Lower lobe of right lung (tissue), 2 donors: ENCODE results near the gene ODAD4. TPM values are rescaled to one million over a fixed set of nuclear protein-coding genes. Genes with fewer than 3 reads are reported as not detected.

Source experiments
- ATAC-seq, 2 donors: fragments of 200-7000 bp; cut with Tn5 transposase; one replicate each; pipeline ENCODE4 v1.9.1; 2020 to 2022; ENCODE audit warnings: mild to moderate bottlenecking in 2 of 2, moderate library complexity in 2 of 2
- DNase-seq: peaks from one replicate; pipeline ENCODE4 v3.0.0-alpha.2; 2020
- H3K27ac ChIP-seq: fragments of 200-600 bp; one replicate; pipeline ENCODE4 v1.8.0; 2022
- H3K27me3 ChIP-seq: fragments of 200-600 bp; one replicate; pipeline ENCODE4 v1.8.0; 2022; ENCODE audit warnings: low read depth
- H3K36me3 ChIP-seq: fragments of 200-600 bp; one replicate; pipeline ENCODE4 v1.8.0; 2022; ENCODE audit warnings: mild to moderate bottlenecking
- H3K4me1 ChIP-seq: fragments of 200-600 bp; one replicate; pipeline ENCODE4 v1.8.0; 2022
- H3K4me3 ChIP-seq: fragments of 200-600 bp; one replicate; pipeline ENCODE4 v1.8.0; 2022; ENCODE audit warnings: mild to moderate bottlenecking
- H3K9me3 ChIP-seq: fragments of 200-600 bp; one replicate; pipeline ENCODE4 v1.8.0; 2022
- CTCF ChIP-seq: fragments of 200-600 bp; IDR thresholded peaks from one replicate; pipeline ENCODE4 v1.8.0; 2022; ENCODE audit warnings: antibody characterized with exemption, mild to moderate bottlenecking
- intact Hi-C: fragments of 100-400 bp; cut with DNase I; formaldehyde crosslinking; loops from one replicate; pipeline ENCODE4 v1.11.0; 2022
- total RNA-seq: library from RNA; stranded (reverse); fragmentation: NEBNext Ultra II Directional; extraction: Animal tissue kit (Norgen Biotek cat#: 25700); gene quantifications from one replicate; pipeline ENCODE4 v1.2.1, GENCODE V29; 2021
- donor health status: DM: no; HTN: yes; CAD: no; lungs with severe emphysema.

Gene ODAD4
- total RNA-seq, 1 donor from 2014 or later = 5.4 TPM

GRCh38 chr17:41957869-41958439 is 27.5 kb downstream of the ODAD4 start:
- no peak for TF ChIP-seq CTCF
- Histone ChIP-seq H3K27me3 (no peaks in the 10 kb centered on the region), H3K36me3 (no peaks in the 10 kb centered on the region), H3K4me3 (no peak overlapping the region), H3K9me3 (no peaks in the 10 kb centered on the region), H3K4me1 (peaks cover 4% of the 10 kb centered on the region), H3K27ac (no peak overlapping the region)
- ATAC-seq (no peak), DNase-seq (no peak)
- intact Hi-C loops = no loop called here

- TF ChIP-seq CTCF = no peak
- Histone ChIP-seq H3K9me3 (no peaks in the 10 kb centered on the region), H3K4me3 (no peak overlapping the region), H3K4me1 (peaks cover 5% of the 10 kb centered on the region), H3K27ac (no peak overlapping the region), H3K36me3 (no peaks in the 10 kb centered on the region), H3K27me3 (no peaks in the 10 kb centered on the region)
- no peak for DNase-seq
- ATAC-seq = no peak
- intact Hi-C loops = no loop called here
Observed at GRCh38 chr17:41959030-41959335, 28.6 kb downstream of the ODAD4 start.

GRCh38 chr17:41959336-41960095 is 29.1 kb downstream of the ODAD4 start:
- H3K4me1 ChIP-seq = peaks cover 5% of the 10 kb centered on the region
- no peak overlapping the region for H3K4me3 ChIP-seq
- DNase-seq (no peak), ATAC-seq (peak; percentile 58 to 71)
- no peaks in the 10 kb centered on the region for H3K27me3 ChIP-seq
- H3K27ac ChIP-seq = no peak overlapping the region
- no peaks in the 10 kb centered on the region for H3K9me3 ChIP-seq
- intact Hi-C loops = loop anchor here (10.0 kb wide), 1 partner anchor 155 kb away; the partner anchor contains the start of gene DHX58
- TF ChIP-seq CTCF = peak; percentile 24
- H3K36me3 ChIP-seq = no peaks in the 10 kb centered on the region

GRCh38 chr17:41962111-41962510 is 31.7 kb downstream of the ODAD4 start:
- Histone ChIP-seq H3K4me3 (no peak overlapping the region), H3K27ac (no peak overlapping the region), H3K9me3 (no peaks in the 10 kb centered on the region), H3K27me3 (no peaks in the 10 kb centered on the region), H3K4me1 (peaks cover 17% of the 10 kb centered on the region), H3K36me3 (no peaks in the 10 kb centered on the region)
- DNase-seq (no peak), ATAC-seq (no peak)
- TF ChIP-seq CTCF = no peak
- intact Hi-C loops = loop anchor here (10.0 kb wide), 1 partner anchor 153 kb away; the partner anchor contains the start of gene DHX58

- Histone ChIP-seq H3K27me3 (no peaks in the 10 kb centered on the region), H3K27ac (no peak overlapping the region), H3K4me3 (no peak overlapping the region), H3K4me1 (peaks cover 24% of the 10 kb centered on the region), H3K36me3 (no peaks in the 10 kb centered on the region), H3K9me3 (no peaks in the 10 kb centered on the region)
- intact Hi-C loops = loop anchor here (10.0 kb wide), 1 partner anchor 152 kb away; the partner anchor contains the start of gene DHX58
- ATAC-seq (peak in 1 of 2 donors; percentile 4), DNase-seq (peak; percentile 75)
- TF ChIP-seq CTCF = peak; percentile 86
Observed at GRCh38 chr17:41962768-41963434, 32.5 kb downstream of the ODAD4 start.
